SJCRH30 (cell line): ENCODE measurements around the gene PLG. TPM values are rescaled to one million over a fixed set of nuclear protein-coding genes. Genes with fewer than 3 reads are reported as not detected.
"Not testable (repeated sequence)": the region's sequence is repeated elsewhere in the genome, so short reads cannot be mapped to it uniquely, and the experiment has no call there.

Source experiments
- DNase-seq, 2 experiments: peaks; one replicate each; pipeline ENCODE4 v3.0.0-alpha.2; 2015 to 2020
- H3K27ac ChIP-seq: fragments of 250-450 bp; sonication (Bioruptor Pico); 2 replicates; pipeline ENCODE4 v1.5.1; 2020; ENCODE audit warnings: mild to moderate bottlenecking, moderate library complexity
- H3K27me3 ChIP-seq: fragments of 250-450 bp; sonication (Bioruptor Pico); 2 replicates; pipeline ENCODE4 v1.5.1; 2020; ENCODE audit warnings: mild to moderate bottlenecking, moderate library complexity
- H3K36me3 ChIP-seq: fragments of 250-450 bp; sonication (Bioruptor Pico); 2 replicates; pipeline ENCODE4 v1.5.1; 2020; ENCODE audit warnings: mild to moderate bottlenecking, moderate library complexity
- H3K4me1 ChIP-seq: fragments of 250-450 bp; sonication (Bioruptor Pico); 2 replicates; pipeline ENCODE4 v1.5.1; 2020; ENCODE audit warnings: mild to moderate bottlenecking, moderate library complexity
- H3K4me3 ChIP-seq: fragments of 250-450 bp; sonication (Bioruptor Pico); 2 replicates; pipeline ENCODE4 v1.5.1; 2020; ENCODE audit warnings: mild to moderate bottlenecking, moderate library complexity
- H3K9me3 ChIP-seq: fragments of 250-450 bp; sonication (Bioruptor Pico); replicated peaks from 2 replicates; pipeline ENCODE4 v1.5.1; 2020; ENCODE audit warnings: mild to moderate bottlenecking, moderate library complexity
- total RNA-seq: library from RNA; depleted of rRNA; stranded (reverse); fragments of >200 nt; shearing (Covaris generic); gene quantifications from 2 replicates; pipeline ENCODE4 v1.2.3, GENCODE V29; 2014

PLG gene
- total RNA-seq, 1 experiment from 2014 or later = 0.20 TPM

DNA sequence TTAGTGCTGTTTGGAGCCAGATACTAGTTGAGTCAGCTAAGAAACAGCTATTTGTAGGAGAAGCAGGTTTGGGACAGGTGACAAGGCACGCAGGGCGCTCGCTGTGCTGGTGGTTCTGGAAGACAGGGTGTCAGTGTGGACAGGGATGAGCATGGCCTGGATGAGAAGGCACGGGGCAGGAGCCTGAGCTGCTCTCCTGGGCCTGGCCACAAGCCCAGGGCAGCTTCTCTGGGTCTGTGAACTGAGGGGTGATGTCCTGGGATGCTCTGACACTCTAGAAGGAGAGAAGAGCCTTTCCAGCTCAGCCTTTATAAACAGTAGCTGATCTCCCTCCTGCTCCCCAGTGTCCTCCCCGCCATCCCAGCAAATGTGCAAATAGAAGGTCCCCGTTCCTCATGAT is 37.9 kb downstream of the PLG start:
- Histone ChIP-seq H3K4me3 (no peak overlapping the region), H3K27me3 (no peaks in the 10 kb centered on the region; the same call in none of the 2 replicates), H3K36me3 (no peaks in the 10 kb centered on the region), H3K27ac (no peak overlapping the region), H3K4me1 (no peaks in the 10 kb centered on the region), H3K9me3 (no peaks in the 10 kb centered on the region)
- no peak for DNase-seq

GRCh38 chr6:160741012-160741411 is 39.0 kb downstream of the PLG start:
- H3K4me1 ChIP-seq, H3K9me3 ChIP-seq, DNase-seq, H3K36me3 ChIP-seq, H3K27ac ChIP-seq, H3K4me3 ChIP-seq, H3K27me3 ChIP-seq: not testable (repeated sequence)

DNA sequence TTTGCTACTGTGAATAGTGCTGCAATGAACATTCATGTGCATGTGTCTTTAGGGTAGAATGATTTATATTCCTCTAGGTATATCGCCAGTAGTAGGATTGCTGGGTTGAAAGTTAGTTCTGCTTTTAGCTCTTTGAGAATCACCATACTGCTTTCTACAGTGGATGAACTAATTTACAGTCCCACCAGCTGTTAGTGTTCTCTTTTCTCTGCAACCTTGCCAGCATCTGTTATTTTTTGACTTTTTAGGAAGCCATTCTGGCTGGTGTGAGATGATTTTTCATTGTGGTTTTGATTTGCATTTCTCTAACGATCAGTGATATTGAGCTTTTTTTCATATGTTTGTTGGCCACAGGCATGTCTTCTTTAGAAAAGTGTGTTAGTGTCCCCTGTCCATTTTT is 40.0 kb downstream of the PLG start:
- no peaks in the 10 kb centered on the region for H3K9me3 ChIP-seq
- no peak for DNase-seq
- H3K27me3 ChIP-seq = no peaks in the 10 kb centered on the region; the same call in none of the 2 replicates
- H3K4me3 ChIP-seq = no peak overlapping the region
- no peaks in the 10 kb centered on the region for H3K36me3 ChIP-seq
- H3K4me1 ChIP-seq = no peaks in the 10 kb centered on the region
- H3K27ac ChIP-seq = no peak overlapping the region

- Histone ChIP-seq H3K4me3 (no peak overlapping the region), H3K27ac (no peak overlapping the region), H3K4me1 (0 out of 2 replicates have a peak, but pooled peaks cover 2% of the 10 kb centered on the region), H3K36me3 (no peaks in the 10 kb centered on the region), H3K9me3 (no peaks in the 10 kb centered on the region), H3K27me3 (peaks cover 15% of the 10 kb centered on the region; the same call in 1 of the 2 replicates)
- peak; percentile 36 to 66 for DNase-seq
Observed at GRCh38 chr6:160750276-160750689, 48.2 kb downstream of the PLG start.

DNA sequence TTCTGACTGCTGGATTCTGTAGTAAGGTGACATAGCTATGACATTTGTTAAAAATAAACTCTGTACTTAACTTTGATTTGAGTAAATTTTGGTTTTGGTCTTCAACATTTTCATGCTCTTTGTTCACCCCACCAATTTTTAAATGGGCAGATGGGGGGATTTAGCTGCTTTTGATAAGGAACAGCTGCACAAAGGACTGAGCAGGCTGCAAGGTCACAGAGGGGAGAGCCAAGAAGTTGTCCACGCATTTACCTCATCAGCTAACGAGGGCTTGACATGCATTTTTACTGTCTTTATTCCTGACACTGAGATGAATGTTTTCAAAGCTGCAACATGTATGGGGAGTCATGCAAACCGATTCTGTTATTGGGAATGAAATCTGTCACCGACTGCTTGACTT is 51.2 kb downstream of the PLG start:
- not testable (repeated sequence) for H3K4me1 ChIP-seq, H3K4me3 ChIP-seq, H3K27ac ChIP-seq, DNase-seq, H3K9me3 ChIP-seq, H3K36me3 ChIP-seq
- H3K27me3 ChIP-seq = peaks cover 15% of the 10 kb centered on the region; the same call in 1 of the 2 replicates

DNA sequence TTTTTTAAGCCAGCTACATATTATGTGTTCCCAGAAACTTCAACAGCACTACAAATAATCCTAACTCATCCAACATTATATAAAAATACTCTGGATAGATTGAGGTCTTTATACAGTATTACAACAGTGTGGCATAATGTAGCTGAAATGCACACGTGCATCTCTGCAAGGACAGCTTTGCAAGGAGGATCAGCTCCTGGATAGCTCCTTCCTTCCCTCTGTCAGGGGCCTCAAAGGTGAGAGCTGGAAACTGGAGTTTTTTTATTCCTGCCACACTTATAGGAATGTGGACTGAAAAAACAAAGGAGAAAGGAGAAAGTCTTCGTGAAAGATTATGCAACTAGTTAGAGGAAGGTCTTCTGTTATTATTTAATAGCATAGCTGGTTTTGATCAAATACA is 53.1 kb downstream of the PLG start:
- no peaks in the 10 kb centered on the region for H3K9me3 ChIP-seq
- peaks cover 15% of the 10 kb centered on the region; the same call in 1 of the 2 replicates for H3K27me3 ChIP-seq
- DNase-seq = no peak
- no peaks in the 10 kb centered on the region for H3K36me3 ChIP-seq
- H3K4me1 ChIP-seq = 0 out of 2 replicates have a peak, but pooled peaks cover 2% of the 10 kb centered on the region
- no peak overlapping the region for H3K27ac ChIP-seq
- no peak overlapping the region for H3K4me3 ChIP-seq

DNA sequence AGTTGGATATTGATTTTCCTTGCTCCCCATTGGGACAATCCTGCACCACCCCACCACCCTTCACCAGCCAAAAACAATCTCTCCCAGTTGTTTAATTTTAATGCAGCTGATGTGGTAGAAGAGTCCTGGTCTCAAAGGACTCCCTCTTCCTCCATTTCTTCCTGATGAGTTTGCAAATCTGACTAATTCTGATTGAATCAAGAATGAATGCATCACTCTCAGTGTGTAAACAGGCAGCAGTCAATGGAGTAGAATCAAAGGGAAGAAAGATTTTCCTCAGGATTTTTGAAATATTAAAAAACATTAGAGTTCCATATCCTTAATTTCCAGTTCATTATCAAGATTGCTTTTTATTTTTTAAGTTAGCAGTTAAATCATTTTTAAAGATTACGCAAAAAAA is 54.0 kb downstream of the PLG start:
- H3K27me3 ChIP-seq = peaks cover 8% of the 10 kb centered on the region; the same call in 1 of the 2 replicates
- H3K4me3 ChIP-seq = no peak overlapping the region
- 0 out of 2 replicates have a peak, but pooled peaks cover 2% of the 10 kb centered on the region for H3K4me1 ChIP-seq
- no peak for DNase-seq
- H3K9me3 ChIP-seq = no peaks in the 10 kb centered on the region
- no peaks in the 10 kb centered on the region for H3K36me3 ChIP-seq
- no peak overlapping the region for H3K27ac ChIP-seq

DNA sequence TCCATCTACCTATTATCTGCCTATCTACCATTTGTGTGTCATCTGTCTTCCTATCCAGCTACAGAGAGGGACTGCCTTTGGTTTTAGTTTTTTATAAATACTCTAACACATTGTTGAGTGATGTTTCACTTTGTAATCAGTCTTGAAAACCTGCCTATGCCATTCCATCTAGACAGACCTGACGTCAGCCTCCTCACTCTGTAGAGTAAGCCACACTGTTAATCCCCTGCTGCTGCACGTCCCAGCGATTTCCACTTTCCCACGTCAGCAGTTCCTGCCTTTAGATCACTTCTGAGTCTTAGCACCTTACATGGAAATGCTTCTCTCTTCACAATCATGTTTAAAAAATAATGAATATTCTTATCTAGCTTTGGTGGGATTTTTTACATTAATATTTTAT is 54.8 kb downstream of the PLG start:
- Histone ChIP-seq H3K9me3 (no peaks in the 10 kb centered on the region), H3K36me3 (no peaks in the 10 kb centered on the region), H3K4me1 (0 out of 2 replicates have a peak, but pooled peaks cover 2% of the 10 kb centered on the region), H3K27ac (no peak overlapping the region), H3K27me3 (no peaks in the 10 kb centered on the region), H3K4me3 (no peak overlapping the region)
- DNase-seq = peak; percentile 28 to 49

- H3K4me1 ChIP-seq = no peaks in the 10 kb centered on the region
- no peak for DNase-seq
- H3K27me3 ChIP-seq = no peaks in the 10 kb centered on the region
- H3K4me3 ChIP-seq = no peak overlapping the region
- H3K9me3 ChIP-seq = no peaks in the 10 kb centered on the region
- H3K36me3 ChIP-seq = no peaks in the 10 kb centered on the region
- H3K27ac ChIP-seq = no peak overlapping the region
Observed at GRCh38 chr6:160764847-160765246, 62.8 kb downstream of the PLG start.

- Histone ChIP-seq H3K4me1 (no peaks in the 10 kb centered on the region), H3K27me3 (no peaks in the 10 kb centered on the region), H3K27ac (no peak overlapping the region)
Observed at GRCh38 chr6:160765412-160765811, 63.4 kb downstream of the PLG start.

GRCh38 chr6:160766657-160766988 is 64.6 kb downstream of the PLG start:
- Histone ChIP-seq H3K27me3 (peaks cover 2% of the 10 kb centered on the region; the same call in 1 of the 2 replicates), H3K36me3 (no peaks in the 10 kb centered on the region), H3K4me1 (no peaks in the 10 kb centered on the region), H3K27ac (no peak overlapping the region), H3K4me3 (no peak overlapping the region), H3K9me3 (no peaks in the 10 kb centered on the region)
- DNase-seq = no peak

More at GRCh38 chr6:160765412-160765811, 63.4 kb downstream of the PLG start:
- no peak overlapping the region for H3K4me3 ChIP-seq
- DNase-seq = no peak
- H3K36me3 ChIP-seq = no peaks in the 10 kb centered on the region
- no peaks in the 10 kb centered on the region for H3K9me3 ChIP-seq

- Histone ChIP-seq H3K4me3 (no peak overlapping the region), H3K27ac (no peak overlapping the region), H3K9me3 (no peaks in the 10 kb centered on the region), H3K4me1 (no peaks in the 10 kb centered on the region), H3K36me3 (no peaks in the 10 kb centered on the region), H3K27me3 (peaks cover 4% of the 10 kb centered on the region; the same call in 1 of the 2 replicates)
- peak; percentile 20 to 39 for DNase-seq
Observed at GRCh38 chr6:160766989-160767646, 65.1 kb downstream of the PLG start.

GRCh38 chr6:160767647-160768019 is 65.6 kb downstream of the PLG start:
- Histone ChIP-seq H3K36me3 (no peaks in the 10 kb centered on the region), H3K4me3 (no peak overlapping the region), H3K27me3 (peaks cover 4% of the 10 kb centered on the region; the same call in 1 of the 2 replicates), H3K9me3 (no peaks in the 10 kb centered on the region), H3K27ac (no peak overlapping the region), H3K4me1 (no peaks in the 10 kb centered on the region)
- DNase-seq = no peak

DNA sequence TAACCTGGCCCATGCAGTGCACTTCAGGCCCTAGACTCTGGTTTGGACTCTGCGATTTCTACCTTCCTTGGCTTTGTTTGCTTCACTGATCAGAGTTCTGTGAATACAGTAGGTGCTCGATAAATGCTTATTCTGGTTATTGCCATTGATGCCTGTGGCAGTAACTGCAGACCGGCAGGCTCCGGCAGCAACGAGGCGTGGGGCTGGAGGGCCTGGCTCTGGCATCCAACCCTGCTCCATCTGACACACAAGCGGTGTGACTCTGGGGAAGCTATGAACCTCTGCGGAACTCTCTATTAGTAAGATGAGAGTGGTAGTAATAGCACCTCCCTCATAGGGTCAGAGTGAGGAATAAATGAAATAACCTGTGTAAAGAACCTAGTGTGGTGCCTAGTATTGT is 66.1 kb downstream of the PLG start:
- peaks cover 4% of the 10 kb centered on the region; the same call in 1 of the 2 replicates for H3K27me3 ChIP-seq
- H3K9me3 ChIP-seq = no peaks in the 10 kb centered on the region
- no peak for DNase-seq
- H3K27ac ChIP-seq = no peak overlapping the region
- no peaks in the 10 kb centered on the region for H3K4me1 ChIP-seq
- H3K36me3 ChIP-seq = no peaks in the 10 kb centered on the region
- no peak overlapping the region for H3K4me3 ChIP-seq

- H3K9me3 ChIP-seq = no peaks in the 10 kb centered on the region
- H3K36me3 ChIP-seq = no peaks in the 10 kb centered on the region
- H3K4me3 ChIP-seq = no peak overlapping the region
- H3K4me1 ChIP-seq = no peaks in the 10 kb centered on the region
- H3K27ac ChIP-seq = no peak overlapping the region
- no peak for DNase-seq
- H3K27me3 ChIP-seq = peaks cover 13% of the 10 kb centered on the region; the same call in 1 of the 2 replicates
Observed at GRCh38 chr6:160774399-160774798, 72.4 kb downstream of the PLG start.
